ENCODE results near the gene UXS1.

- TF ChIP-seq CTCF (IDR thresholded peaks at IDR 0.05) (no peak), STAT6 (CRISPR knock-in tag; conservative IDR thresholded peaks at IDR 0.05; ENCODE audit: low read depth) (no peak)
Observed at GRCh38 chr2:106117347-106117746, 76.8 kb downstream of the UXS1 start.

Measured in WTC11 (cell line).